ENCODE data around the gene CCDC169. TPM values are rescaled to one million over a fixed set of nuclear protein-coding genes. Genes with fewer than 3 reads are reported as not detected.

CCDC169 gene
- total RNA-seq, 2 donors from 2014 or later = not detected

- no peak for TF ChIP-seq CTCF (IDR thresholded peaks at IDR 0.05)
- ATAC-seq (ENCODE audit: insufficient number of reproducible peaks, low FRiP score, low read depth) (no peak), DNase-seq (ENCODE audit: low spot score) (no peak)
- no peaks in the 10 kb centered on the region for H3K36me3 ChIP-seq
- no peak within 1 kb of the TSS for H3K27ac ChIP-seq
- no peaks in the 10 kb centered on the region for H3K27me3 ChIP-seq (replicated peaks; ENCODE audit: insufficient read depth)
- no peaks in the 10 kb centered on the region for H3K9me3 ChIP-seq
- no peaks in the 10 kb centered on the region for H3K4me1 ChIP-seq (ENCODE audit: control insufficient read depth in 1 of 2, low read depth in 2 of 2)
- H3K4me3 ChIP-seq = no peak within 1 kb of the TSS
Measured at GRCh38 chr13:36214163-36214921, 83.3 kb downstream of the CCDC169 start, which contains the start of gene SOHLH2. TSS of gene SOHLH2 (minus strand) at chr13:36214556. CDS start at chr13:36214526, 30 bp downstream.

GRCh38 chr13:36212789-36213188 lies 84.8 kb downstream of the CCDC169 start:
- Histone ChIP-seq H3K4me3 (no peak overlapping the region), H3K27me3 (replicated peaks; ENCODE audit: insufficient read depth) (no peaks in the 10 kb centered on the region), H3K36me3 (no peaks in the 10 kb centered on the region), H3K9me3 (no peaks in the 10 kb centered on the region), H3K27ac (no peak overlapping the region), H3K4me1 (ENCODE audit: control insufficient read depth in 1 of 2, low read depth in 2 of 2) (no peaks in the 10 kb centered on the region)
- TF ChIP-seq CTCF (IDR thresholded peaks at IDR 0.05) = no peak
- DNase-seq (ENCODE audit: low spot score) (no peak), ATAC-seq (ENCODE audit: insufficient number of reproducible peaks, low FRiP score, low read depth) (no peak)

DNA sequence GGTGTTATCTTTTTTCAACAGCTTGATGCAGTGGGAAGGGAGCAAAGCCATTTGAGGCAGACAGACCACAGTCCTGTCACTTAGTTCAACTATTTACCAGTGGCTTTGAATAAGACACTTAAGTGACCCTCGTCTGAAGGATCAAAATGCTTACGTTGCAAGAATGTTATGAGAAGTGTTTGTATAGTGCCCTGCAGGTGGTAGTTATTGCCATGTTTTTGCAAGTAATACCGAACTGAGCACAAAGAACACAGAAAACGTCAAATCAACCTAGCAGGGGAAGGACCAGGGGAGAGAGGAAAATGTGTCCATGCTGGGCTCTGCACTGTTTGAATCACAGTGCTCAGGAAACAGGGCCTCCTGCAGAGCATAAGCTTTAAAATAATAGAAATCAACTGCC lies 86.0 kb downstream of the CCDC169 start:
- ATAC-seq (ENCODE audit: insufficient number of reproducible peaks, low FRiP score, low read depth) (no peak), DNase-seq (ENCODE audit: low spot score) (no peak)
- Histone ChIP-seq H3K36me3 (no peaks in the 10 kb centered on the region), H3K4me3 (no peak overlapping the region), H3K27ac (no peak overlapping the region), H3K27me3 (replicated peaks; ENCODE audit: insufficient read depth) (no peaks in the 10 kb centered on the region), H3K9me3 (no peaks in the 10 kb centered on the region), H3K4me1 (ENCODE audit: control insufficient read depth in 1 of 2, low read depth in 2 of 2) (no peaks in the 10 kb centered on the region)
- no peak for TF ChIP-seq CTCF (IDR thresholded peaks at IDR 0.05)

- TF ChIP-seq CTCF (IDR thresholded peaks at IDR 0.05) = no peak
- Histone ChIP-seq H3K4me1 (ENCODE audit: control insufficient read depth in 1 of 2, low read depth in 2 of 2) (no peaks in the 10 kb centered on the region), H3K9me3 (no peaks in the 10 kb centered on the region), H3K4me3 (no peak overlapping the region), H3K27ac (no peak overlapping the region), H3K27me3 (replicated peaks; ENCODE audit: insufficient read depth) (no peaks in the 10 kb centered on the region), H3K36me3 (no peaks in the 10 kb centered on the region)
- DNase-seq (ENCODE audit: low spot score) (no peak), ATAC-seq (ENCODE audit: insufficient number of reproducible peaks, low FRiP score, low read depth) (no peak)
Measured at GRCh38 chr13:36210738-36211137, 86.9 kb downstream of the CCDC169 start.

- Histone ChIP-seq H3K36me3 (no peaks in the 10 kb centered on the region), H3K9me3 (no peaks in the 10 kb centered on the region), H3K4me1 (ENCODE audit: control insufficient read depth in 1 of 2, low read depth in 2 of 2) (no peaks in the 10 kb centered on the region), H3K27me3 (replicated peaks; ENCODE audit: insufficient read depth) (no peaks in the 10 kb centered on the region), H3K4me3 (no peak overlapping the region), H3K27ac (no peak overlapping the region)
- ATAC-seq (ENCODE audit: insufficient number of reproducible peaks, low FRiP score, low read depth) (no peak), DNase-seq (ENCODE audit: low spot score) (no peak)
- no peak for TF ChIP-seq CTCF (IDR thresholded peaks at IDR 0.05)
Measured at GRCh38 chr13:36207672-36208071, 89.9 kb downstream of the CCDC169 start.
